Measurements from ENCODE around the gene TDRD12. TPM values are rescaled to one million over a fixed set of nuclear protein-coding genes. Genes with fewer than 3 reads are reported as not detected.
"Not testable (repeated sequence)": the region's sequence is repeated elsewhere in the genome, so short reads cannot be mapped to it uniquely, and the experiment has no call there.

Gene TDRD12
- total RNA-seq, 1 donor from 2014 or later: 0.07 TPM

GRCh38 chr19:32694851-32695250 lies 24.7 kb upstream of the TDRD12 start:
- peaks cover 16% of the 10 kb centered on the region for H3K4me1 Mint-ChIP-seq
- not testable (repeated sequence) for H3F3A ChIP-seq (ENCODE audit: low read depth); H3K9me3 ChIP-seq (ENCODE audit: low read depth); H3K9ac ChIP-seq; H2AFZ ChIP-seq (replicated peaks); H3K36me3 ChIP-seq; H3K27ac Mint-ChIP-seq; H4K20me1 ChIP-seq (ENCODE audit: low read depth); H3K4me2 ChIP-seq; H3K4me3 ChIP-seq; DNase-seq (ENCODE audit: low spot score); H3K4me3 Mint-ChIP-seq; H3K27ac ChIP-seq; H3K4me1 ChIP-seq
- peaks cover 17% of the 10 kb centered on the region for H3K36me3 Mint-ChIP-seq
- Histone ChIP-seq H3K79me2 (ENCODE audit: low read depth) (peaks cover 11% of the 10 kb centered on the region), H3K27me3 (peaks cover 26% of the 10 kb centered on the region)
- peaks cover 14% of the 10 kb centered on the region for H3K9me3 Mint-ChIP-seq
- peaks cover 15% of the 10 kb centered on the region for H3K27me3 Mint-ChIP-seq (ENCODE audit: insufficient read depth, low read depth)

GRCh38 chr19:32695506-32695905 lies 24.1 kb upstream of the TDRD12 start:
- H3K4me3 Mint-ChIP-seq; H3K4me3 ChIP-seq; H3K4me2 ChIP-seq; H2AFZ ChIP-seq (replicated peaks); H4K20me1 ChIP-seq (ENCODE audit: low read depth); H3K9me3 ChIP-seq (ENCODE audit: low read depth); H3K27ac Mint-ChIP-seq; H3K36me3 ChIP-seq; H3F3A ChIP-seq (ENCODE audit: low read depth); H3K27ac ChIP-seq; H3K9ac ChIP-seq; DNase-seq (ENCODE audit: low spot score); H3K4me1 ChIP-seq: not testable (repeated sequence)
- H3K79me2 ChIP-seq (ENCODE audit: low read depth): peaks cover 11% of the 10 kb centered on the region
- peaks cover 26% of the 10 kb centered on the region for H3K27me3 ChIP-seq
- Mint-ChIP-seq H3K9me3 (peaks cover 19% of the 10 kb centered on the region), H3K36me3 (peaks cover 17% of the 10 kb centered on the region), H3K27me3 (ENCODE audit: insufficient read depth, low read depth) (peaks cover 15% of the 10 kb centered on the region), H3K4me1 (peaks cover 16% of the 10 kb centered on the region)

GRCh38 chr19:32696771-32697170 lies 22.8 kb upstream of the TDRD12 start:
- not testable (repeated sequence) for H3K4me3 ChIP-seq; DNase-seq (ENCODE audit: low spot score)

GRCh38 chr19:32700129-32700528 lies 19.4 kb upstream of the TDRD12 start:
- not testable (repeated sequence) for H3K27me3 Mint-ChIP-seq (ENCODE audit: insufficient read depth, low read depth); H4K20me1 ChIP-seq (ENCODE audit: low read depth); H3K4me1 ChIP-seq; DNase-seq (ENCODE audit: low spot score); H3K9ac ChIP-seq; H3K4me3 Mint-ChIP-seq; H2AFZ ChIP-seq (replicated peaks); H3K36me3 ChIP-seq; H3K4me2 ChIP-seq; H3K27me3 ChIP-seq; H3K4me3 ChIP-seq; H3K9me3 ChIP-seq (ENCODE audit: low read depth); H3K27ac Mint-ChIP-seq; H3K79me2 ChIP-seq (ENCODE audit: low read depth); H3K27ac ChIP-seq; H3K4me1 Mint-ChIP-seq; H3F3A ChIP-seq (ENCODE audit: low read depth)
- H3K9me3 Mint-ChIP-seq: peaks cover 29% of the 10 kb centered on the region
- peaks cover 19% of the 10 kb centered on the region for H3K36me3 Mint-ChIP-seq

More at GRCh38 chr19:32696771-32697170, 22.8 kb upstream of the TDRD12 start:
- H3K36me3 ChIP-seq; H3K27ac ChIP-seq; H4K20me1 ChIP-seq (ENCODE audit: low read depth); H3K4me2 ChIP-seq; H3K9me3 ChIP-seq (ENCODE audit: low read depth); H3K27ac Mint-ChIP-seq; H3K4me3 Mint-ChIP-seq; H3K4me1 Mint-ChIP-seq; H3K9ac ChIP-seq; H3F3A ChIP-seq (ENCODE audit: low read depth); H3K4me1 ChIP-seq; H2AFZ ChIP-seq (replicated peaks): not testable (repeated sequence)
- Mint-ChIP-seq H3K27me3 (ENCODE audit: insufficient read depth, low read depth) (peaks cover 12% of the 10 kb centered on the region), H3K36me3 (peaks cover 17% of the 10 kb centered on the region), H3K9me3 (peaks cover 19% of the 10 kb centered on the region)
- Histone ChIP-seq H3K79me2 (ENCODE audit: low read depth) (peaks cover 11% of the 10 kb centered on the region), H3K27me3 (peaks cover 16% of the 10 kb centered on the region)

- Histone ChIP-seq H3K27me3 (no peaks in the 10 kb centered on the region), H2AFZ (replicated peaks) (no peak overlapping the region), H3K27ac (no peak overlapping the region), H3K4me2 (no peak overlapping the region), H3K9ac (no peak overlapping the region), H3K4me1 (no peaks in the 10 kb centered on the region), H3K9me3 (ENCODE audit: low read depth) (peaks cover 5% of the 10 kb centered on the region), H3K36me3 (no peaks in the 10 kb centered on the region), H3K4me3 (no peak overlapping the region), H3K79me2 (ENCODE audit: low read depth) (no peaks in the 10 kb centered on the region), H4K20me1 (ENCODE audit: low read depth) (no peaks in the 10 kb centered on the region), H3F3A (ENCODE audit: low read depth) (no peaks in the 10 kb centered on the region)
- DNase-seq (ENCODE audit: low spot score): no peak
- no peak overlapping the region for H3K27ac Mint-ChIP-seq
- peaks cover 2% of the 10 kb centered on the region for H3K27me3 Mint-ChIP-seq (ENCODE audit: insufficient read depth, low read depth)
- H3K36me3 Mint-ChIP-seq: peaks cover 19% of the 10 kb centered on the region
- TF ChIP-seq EZH2phosphoT487 (IDR thresholded peaks at IDR 0.05): no peak
- TF ChIP-seq CTCF (IDR thresholded peaks at IDR 0.05): no peak
- TF ChIP-seq EZH2 (IDR thresholded peaks at IDR 0.05): no peak
- H3K4me1 Mint-ChIP-seq: no peaks in the 10 kb centered on the region
- no peak overlapping the region for H3K4me3 Mint-ChIP-seq
- peaks cover 34% of the 10 kb centered on the region for H3K9me3 Mint-ChIP-seq
These were observed 17.6 kb upstream of the TDRD12 start for GRCh38 chr19:32702010-32702409.

- not testable (repeated sequence) for H3K27me3 Mint-ChIP-seq (ENCODE audit: insufficient read depth, low read depth); H3K27me3 ChIP-seq; H3K4me1 Mint-ChIP-seq; H3K36me3 ChIP-seq; H3K27ac ChIP-seq; DNase-seq (ENCODE audit: low spot score); H3K4me2 ChIP-seq; H4K20me1 ChIP-seq (ENCODE audit: low read depth); H3K4me3 Mint-ChIP-seq; H2AFZ ChIP-seq (replicated peaks); H3K9ac ChIP-seq; H3K79me2 ChIP-seq (ENCODE audit: low read depth); H3K4me3 ChIP-seq; H3K9me3 ChIP-seq (ENCODE audit: low read depth); H3K27ac Mint-ChIP-seq; H3F3A ChIP-seq (ENCODE audit: low read depth); H3K4me1 ChIP-seq
- peaks cover 12% of the 10 kb centered on the region for H3K36me3 Mint-ChIP-seq
- peaks cover 38% of the 10 kb centered on the region for H3K9me3 Mint-ChIP-seq
These were observed 15.6 kb upstream of the TDRD12 start for GRCh38 chr19:32704006-32704405.
